Kidney epithelial cell (primary cell): ENCODE data around the gene DGLUCY. TPM values are rescaled to one million over a fixed set of nuclear protein-coding genes. Genes with fewer than 3 reads are reported as not detected.
A peak's percentile ranks its signal among the peaks of the same experiment; 100 is the strongest.
"Not testable (repeated sequence)": the region's sequence is repeated elsewhere in the genome, so short reads cannot be mapped to it uniquely, and the experiment has no call there.

Source experiments
- DNase-seq: peaks from one replicate; pipeline ENCODE4 v3.0.0-alpha.2; 2010; ENCODE audit warnings: low read depth
- H3K27me3 ChIP-seq: 2 replicates; pipeline ENCODE4 v1.6.0; 2011; ENCODE audit warnings: low read length; ENCODE audit not compliant: control insufficient read depth, insufficient read depth
- H3K36me3 ChIP-seq: 2 replicates; pipeline ENCODE4 v1.5.1; 2011; ENCODE audit warnings: low read length; ENCODE audit not compliant: control insufficient read depth, insufficient read depth
- H3K4me3 ChIP-seq: 2 replicates; pipeline ENCODE4 v1.5.1; 2011; ENCODE audit warnings: low read depth, mild to moderate bottlenecking, control low read depth, low read length
- total RNA-seq: library from RNA; depleted of rRNA; stranded (reverse); fragments of >200 nt; gene quantifications from 2 replicates; pipeline ENCODE4 v1.2.3, GENCODE V29; 2015
- TF ChIP-seq, protein P1 (sequence below): IDR thresholded peaks from 2 replicates; pipeline ENCODE4 v1.5.1; 2011; ENCODE audit warnings: mild to moderate bottlenecking, moderate library complexity, low read length, control low read depth, inconsistent platforms; ENCODE audit not compliant: insufficient read depth, poor library complexity, severe bottlenecking

Gene DGLUCY
- total RNA-seq, 1 donor from 2014 or later, result 38.1 TPM

DNA sequence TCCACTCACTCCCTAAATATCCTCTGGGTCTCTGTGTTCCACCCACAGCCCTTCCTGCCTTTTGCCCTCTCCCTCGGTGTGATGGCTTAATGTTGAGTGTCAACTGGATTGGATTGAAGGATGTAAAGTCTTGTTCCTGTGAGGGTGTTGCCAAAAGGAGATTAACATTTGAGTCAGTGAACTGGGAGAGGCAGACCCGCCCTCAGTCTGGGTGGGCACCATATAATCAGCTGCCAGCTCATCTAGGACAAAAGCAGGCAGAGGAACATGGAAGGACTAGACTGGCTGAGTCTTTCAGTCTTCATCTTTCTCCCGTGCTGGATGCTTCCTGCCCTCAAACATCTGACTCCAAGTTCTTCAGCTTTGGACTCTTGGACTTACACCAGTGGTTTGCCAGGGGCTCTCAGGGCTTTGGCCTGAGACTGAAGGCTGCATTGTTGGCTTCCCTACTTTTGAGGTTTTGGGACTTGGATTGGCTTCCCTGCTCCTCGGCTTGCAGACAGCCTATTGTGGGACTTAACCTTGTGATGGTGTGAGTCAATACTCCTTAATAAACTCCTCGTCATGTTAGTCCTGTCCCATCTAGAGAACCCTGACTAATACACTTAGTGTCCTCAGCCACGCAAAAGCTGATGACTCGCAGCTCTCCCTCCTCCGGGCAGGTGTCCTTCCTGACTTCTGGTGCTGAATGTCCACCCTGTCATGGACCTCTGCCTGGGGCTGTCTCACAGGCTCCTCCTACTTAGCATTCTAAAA lies 5.9 kb downstream of the DGLUCY start:
- peak; percentile 76 for DNase-seq
- H3K4me3 ChIP-seq, result no peak overlapping the region
- no peaks in the 10 kb centered on the region for H3K36me3 ChIP-seq
- TF ChIP-seq, protein P1, sequence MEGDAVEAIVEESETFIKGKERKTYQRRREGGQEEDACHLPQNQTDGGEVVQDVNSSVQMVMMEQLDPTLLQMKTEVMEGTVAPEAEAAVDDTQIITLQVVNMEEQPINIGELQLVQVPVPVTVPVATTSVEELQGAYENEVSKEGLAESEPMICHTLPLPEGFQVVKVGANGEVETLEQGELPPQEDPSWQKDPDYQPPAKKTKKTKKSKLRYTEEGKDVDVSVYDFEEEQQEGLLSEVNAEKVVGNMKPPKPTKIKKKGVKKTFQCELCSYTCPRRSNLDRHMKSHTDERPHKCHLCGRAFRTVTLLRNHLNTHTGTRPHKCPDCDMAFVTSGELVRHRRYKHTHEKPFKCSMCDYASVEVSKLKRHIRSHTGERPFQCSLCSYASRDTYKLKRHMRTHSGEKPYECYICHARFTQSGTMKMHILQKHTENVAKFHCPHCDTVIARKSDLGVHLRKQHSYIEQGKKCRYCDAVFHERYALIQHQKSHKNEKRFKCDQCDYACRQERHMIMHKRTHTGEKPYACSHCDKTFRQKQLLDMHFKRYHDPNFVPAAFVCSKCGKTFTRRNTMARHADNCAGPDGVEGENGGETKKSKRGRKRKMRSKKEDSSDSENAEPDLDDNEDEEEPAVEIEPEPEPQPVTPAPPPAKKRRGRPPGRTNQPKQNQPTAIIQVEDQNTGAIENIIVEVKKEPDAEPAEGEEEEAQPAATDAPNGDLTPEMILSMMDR, result no peak
- H3K27me3 ChIP-seq, result no peaks in the 10 kb centered on the region

DNA sequence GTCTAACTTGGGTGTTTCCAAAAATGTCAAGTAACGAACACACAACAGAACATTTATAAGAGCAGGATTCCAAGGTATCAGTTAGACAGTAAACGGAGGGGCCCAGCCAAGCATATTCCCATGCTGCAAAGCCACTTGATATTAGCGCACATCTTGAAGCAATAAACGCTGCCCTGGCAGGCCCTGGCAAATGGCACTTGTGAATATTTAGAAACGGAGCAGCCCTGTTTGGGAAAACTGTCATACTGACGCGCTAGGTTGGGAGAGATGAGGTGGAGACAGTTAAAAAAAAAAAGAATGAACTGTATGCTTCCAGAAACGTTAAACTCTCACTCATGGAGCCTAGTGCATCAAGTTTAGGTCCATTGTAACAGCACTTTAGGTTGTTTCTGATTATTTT lies 9.3 kb downstream of the DGLUCY start:
- Histone ChIP-seq H3K36me3 (no peaks in the 10 kb centered on the region), H3K4me3 (no peak overlapping the region), H3K27me3 (no peaks in the 10 kb centered on the region)
- TF ChIP-seq, protein P1, result no peak
- DNase-seq, result no peak

DNA sequence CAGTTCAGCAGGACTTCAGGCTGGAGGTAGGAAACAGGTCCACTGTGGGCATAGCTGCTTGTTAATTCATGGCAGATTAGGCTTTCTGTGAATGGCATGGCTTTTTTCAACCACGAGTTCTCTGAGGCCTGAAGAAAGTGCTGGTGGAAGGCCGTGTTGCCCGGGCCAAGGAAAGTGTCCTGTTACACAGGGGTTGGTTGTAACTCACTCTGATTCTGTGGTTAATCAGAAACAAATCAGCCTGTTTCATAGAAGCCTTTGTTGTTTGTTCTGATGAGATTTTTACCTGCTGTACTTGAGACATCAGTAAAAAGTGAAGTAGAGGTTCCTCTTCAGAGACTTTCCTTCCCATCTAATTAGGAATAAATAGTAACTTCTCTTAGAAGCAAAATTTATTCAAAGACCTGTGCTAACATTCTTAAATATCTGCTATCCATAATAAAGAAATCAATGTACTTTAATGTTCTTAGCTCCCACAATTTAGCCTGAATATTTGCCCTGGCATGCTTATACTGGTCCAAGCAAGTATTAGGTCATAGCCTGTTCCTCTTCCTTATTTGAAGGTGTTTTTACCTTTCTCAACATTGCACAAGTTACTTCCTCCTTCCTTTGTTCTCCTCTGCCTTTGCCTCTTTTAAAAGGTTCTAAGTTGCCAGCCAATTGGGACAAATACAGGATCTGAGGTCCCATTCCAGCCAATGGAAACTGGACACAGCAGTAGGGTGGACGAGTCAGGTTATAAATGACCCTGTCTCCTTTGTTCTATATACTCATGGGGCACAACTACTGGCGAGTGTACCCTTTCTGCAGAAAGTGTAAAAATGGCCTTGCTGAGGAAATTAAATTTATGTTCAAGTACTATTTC lies 10.8 kb downstream of the DGLUCY start:
- not testable (repeated sequence) for H3K36me3 ChIP-seq, H3K4me3 ChIP-seq, H3K27me3 ChIP-seq, DNase-seq

DNA sequence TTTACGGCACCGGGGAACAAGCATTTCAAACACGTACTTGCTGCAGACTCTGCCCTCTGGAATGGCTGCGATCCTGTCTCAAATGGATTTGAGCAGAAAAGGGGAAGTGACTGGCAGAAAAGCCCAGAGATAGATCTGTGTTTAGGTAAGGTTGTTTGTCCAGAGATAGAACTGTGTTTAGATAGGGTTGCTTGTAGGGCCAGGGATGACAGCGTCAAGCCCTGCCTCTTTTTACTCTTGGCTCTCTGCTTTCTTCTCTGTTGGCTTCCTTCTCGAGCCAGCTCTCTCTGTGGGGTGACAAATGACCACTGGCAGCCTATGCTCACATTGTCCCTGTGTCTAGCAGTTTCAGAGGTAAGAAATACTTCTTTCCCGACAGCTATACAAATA lies 11.4 kb downstream of the DGLUCY start:
- TF ChIP-seq, protein P1, result no peak
- no peak for DNase-seq
- H3K27me3 ChIP-seq, result no peaks in the 10 kb centered on the region
- no peaks in the 10 kb centered on the region for H3K36me3 ChIP-seq
- H3K4me3 ChIP-seq, result no peak overlapping the region

DNA sequence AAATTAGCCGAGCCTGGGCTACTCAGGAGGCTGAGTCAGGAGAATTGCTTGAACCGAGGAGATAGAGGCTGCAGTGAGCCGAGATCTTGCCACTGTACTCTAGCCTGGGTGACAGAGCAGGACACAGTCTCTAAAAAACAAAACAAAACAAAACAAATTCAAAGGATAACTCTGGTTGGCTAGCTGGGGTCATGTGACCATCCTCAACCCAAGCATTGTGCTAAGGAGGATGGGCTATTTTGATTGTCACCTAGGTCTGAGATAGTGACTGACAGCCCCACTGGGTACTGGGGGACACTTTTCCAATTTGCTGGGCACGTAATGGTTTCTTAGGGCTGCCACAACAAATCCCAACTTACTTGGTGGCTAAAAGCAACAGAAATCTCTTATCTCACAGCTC lies 11.9 kb downstream of the DGLUCY start:
- no peak overlapping the region for H3K4me3 ChIP-seq
- H3K36me3 ChIP-seq, result no peaks in the 10 kb centered on the region
- TF ChIP-seq, protein P1, result no peak
- no peaks in the 10 kb centered on the region for H3K27me3 ChIP-seq
- DNase-seq, result no peak

DNA sequence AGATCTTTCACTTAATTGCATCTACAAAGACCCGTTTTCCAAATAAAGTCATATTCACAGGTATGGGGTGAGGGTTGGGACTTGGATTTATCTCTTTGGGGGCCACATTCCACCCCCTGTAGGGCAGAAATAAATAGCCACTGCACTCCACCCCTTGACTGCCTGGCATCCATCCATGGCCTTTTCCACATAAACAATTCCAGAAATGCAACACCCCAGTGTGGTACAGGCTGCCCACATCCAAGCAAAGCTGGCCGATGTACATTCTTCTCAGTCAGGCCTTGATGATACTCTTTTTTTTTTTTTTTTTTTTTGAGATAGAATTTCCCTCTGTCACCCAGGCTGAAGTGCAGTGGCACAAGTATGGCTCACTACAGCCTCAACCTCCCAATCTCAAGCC lies 12.9 kb downstream of the DGLUCY start:
- no peak overlapping the region for H3K4me3 ChIP-seq
- TF ChIP-seq, protein P1, result no peak
- H3K36me3 ChIP-seq, result no peaks in the 10 kb centered on the region
- H3K27me3 ChIP-seq, result no peaks in the 10 kb centered on the region
- no peak for DNase-seq
